HepG2 (cell line): ENCODE measurements around the gene TMEM98. TPM values are rescaled to one million over a fixed set of nuclear protein-coding genes. Genes with fewer than 3 reads are reported as not detected.

ENCODE experiments used
- IKZF1 ChIP-seq: fragments of 450-650 bp; IDR thresholded peaks from 2 replicates; pipeline ENCODE4 v1.7.1; 2016
- NKX3-1 ChIP-seq: sonication (generic); formaldehyde crosslinking; IDR thresholded peaks from 2 replicates; pipeline ENCODE4 v1.5.0; 2020; ENCODE audit warnings: missing genetic modification reagents
- SIX4 ChIP-seq: sonication (generic); formaldehyde crosslinking; IDR thresholded peaks from 2 replicates; pipeline ENCODE4 v1.4.0; 2020; ENCODE audit warnings: missing genetic modification reagents
- TCF12 ChIP-seq, 2 experiments: fragments of 450-650 bp in 1 of 2; sonication (generic) in 1 of 2; formaldehyde crosslinking in 1 of 2; IDR thresholded peaks; 2 replicates each; pipeline versions ENCODE4 v1.6.1 to v1.8.0; 2017 to 2022; ENCODE audit warnings: antibody characterized with exemption in 1 of 2, mild to moderate bottlenecking in 1 of 2, missing genetic modification reagents in 1 of 2, moderate library complexity in 1 of 2
- USF2 ChIP-seq, 2 experiments: sonication (generic) in 1 of 2; formaldehyde crosslinking in 1 of 2; IDR thresholded peaks; 2 replicates each; pipeline versions ENCODE4 v1.5.1 to v1.6.1; 2011 to 2020; ENCODE audit warnings: borderline replicate concordance in 1 of 2, low read depth in 1 of 2, low read length in 1 of 2, mild to moderate bottlenecking in 1 of 2, missing genetic modification reagents in 1 of 2, moderate library complexity in 1 of 2
- ZBTB43 ChIP-seq: sonication (generic); formaldehyde crosslinking; conservative IDR thresholded peaks from 2 replicates; pipeline ENCODE4 v1.4.0; 2020; ENCODE audit warnings: missing genetic modification reagents
- ZFP1 ChIP-seq: IDR thresholded peaks from 2 replicates; pipeline ENCODE4 v1.6.1; 2016
- ZNF496 ChIP-seq: sonication (generic); formaldehyde crosslinking; IDR thresholded peaks from 2 replicates; pipeline ENCODE4 v1.8.1; 2023; ENCODE audit warnings: mild to moderate bottlenecking, moderate library complexity, missing genetic modification reagents; ENCODE audit not compliant: insufficient replicate concordance
- polyA plus RNA-seq, 8 experiments: library from polyadenylated mRNA; depleted of rRNA in 3 of 8; stranded (reverse) in 7 of 8; unstranded in 1 of 8; fragments of >200 nt; fragmentation: Illumina TruSeq in 4 of 8; extraction: Trizol in 4 of 8; gene quantifications; 2 replicates each; pipeline versions ENCODE4 v1.2.1 to v1.2.3, GENCODE V29; 2011 to 2016; ENCODE audit warnings: low read depth in 4 of 8, missing spikeins in 1 of 8, mixed read lengths in 1 of 8; ENCODE audit not compliant: insufficient read depth in 1 of 8
- total RNA-seq, 5 experiments: library from RNA; depleted of rRNA; stranded (reverse); fragments of >200 nt; fragmentation: Illumina TruSeq; extraction: Trizol; gene quantifications; 2 replicates each; pipeline ENCODE4 v1.2.3, GENCODE V29; 2016; ENCODE audit warnings: low read depth in 1 of 5

The TMEM98 gene
- total and polyA plus RNA-seq, 2 of the 13 experiments (the other 11 are each of a cell fraction or from before 2014, with no cell fraction given) = 103 to 175 TPM

- TF ChIP-seq USF2 (IDR thresholded peaks at IDR 0.05; ENCODE audit: low read depth, low read length) (no peak), USF2 (CRISPR knock-in tag; IDR thresholded peaks at IDR 0.05; ENCODE audit: borderline replicate concordance) (no peak), TCF12 (IDR thresholded peaks at IDR 0.05) (no peak), TCF12 (CRISPR knock-in tag; IDR thresholded peaks at IDR 0.05) (no peak), SIX4 (CRISPR knock-in tag) (no peak), ZFP1 (CRISPR knock-in tag) (no peak), ZBTB43 (CRISPR knock-in tag) (no peak), ZNF496 (CRISPR knock-in tag) (no peak), NKX3-1 (CRISPR knock-in tag) (no peak), IKZF1 (no peak)
Measured at GRCh38 chr17:32993977-32994376, 66.0 kb downstream of the TMEM98 start (continued).

Other genes starting within 250 kb of the TMEM98 start
- 13.2 and 15.4 TPM in 2 replicates for gene MYO1D, start 51.0 kb upstream of the TMEM98 start, total RNA-seq (2016; rRNA removed; fragmentation: Illumina TruSeq; extraction: Trizol)
- 17.3 and 19.7 TPM in 2 replicates for gene MYO1D, start 51.0 kb upstream of the TMEM98 start, polyA plus RNA-seq (2011; rRNA removed)
- gene SPACA3, start 63.7 kb downstream of the TMEM98 start, total RNA-seq (2016; rRNA removed; fragmentation: Illumina TruSeq; extraction: Trizol) = not detected in 2 replicates
- not detected in 2 replicates for gene SPACA3, start 63.7 kb downstream of the TMEM98 start, polyA plus RNA-seq (2011; rRNA removed)